GM12878 (cell line): ENCODE measurements around the gene TNFAIP3.

Experiments used
- BACH1 ChIP-seq: fragments of 450-650 bp; IDR thresholded peaks from 2 replicates; pipeline ENCODE4 v1.6.1; 2017; ENCODE audit warnings: mild to moderate bottlenecking, borderline replicate concordance
- BMI1 ChIP-seq: fragments of 450-650 bp; IDR thresholded peaks from 2 replicates; pipeline ENCODE4 v1.6.1; 2016; ENCODE audit warnings: mild to moderate bottlenecking, moderate library complexity, borderline replicate concordance
- CHD2 ChIP-seq: IDR thresholded peaks from 2 replicates; pipeline ENCODE4 v1.6.1; 2011; ENCODE audit warnings: low read depth, low read length, improper control_type of control experiment, borderline replicate concordance
- EGR1 ChIP-seq, 2 experiments: IDR thresholded peaks; 1 replicate in 1 of 2; 2 replicates in 1 of 2; pipeline ENCODE4 v1.6.1; 2011 to 2012; ENCODE audit warnings: low read depth in 2 of 2, low read length in 2 of 2, borderline replicate concordance in 1 of 2, mild to moderate bottlenecking in 1 of 2, moderate library complexity in 1 of 2
- EZH2 ChIP-seq: IDR thresholded peaks from 2 replicates; pipeline ENCODE4 v1.6.1; 2012; ENCODE audit warnings: low read depth, mild to moderate bottlenecking, control low read depth, inconsistent platforms, low read length, borderline replicate concordance; ENCODE audit not compliant: control insufficient read depth
- GABPA ChIP-seq: IDR thresholded peaks from 2 replicates; pipeline ENCODE4 v1.6.1; 2014; ENCODE audit warnings: antibody characterized with exemption, low read depth, mild to moderate bottlenecking, inconsistent platforms
- NFYB ChIP-seq: IDR thresholded peaks from 2 replicates; pipeline ENCODE4 v1.6.1; 2011; ENCODE audit warnings: low read depth, mild to moderate bottlenecking, low read length, improper control_type of control experiment, moderate library complexity; ENCODE audit not compliant: insufficient read depth
- POLR2AphosphoS5 ChIP-seq: IDR thresholded peaks from 2 replicates; pipeline ENCODE4 v1.6.1; 2011; ENCODE audit warnings: mild to moderate bottlenecking, low read length, inconsistent platforms
- ZNF24 ChIP-seq: fragments of 450-650 bp; IDR thresholded peaks from 2 replicates; pipeline ENCODE4 v1.6.1; 2017; ENCODE audit warnings: antibody characterized with exemption, mild to moderate bottlenecking
- TF ChIP-seq, protein P1 (sequence below): fragments of 450-650 bp; IDR thresholded peaks from 2 replicates; pipeline ENCODE4 v1.6.1; 2017; ENCODE audit warnings: mild to moderate bottlenecking, low read depth, inconsistent platforms; ENCODE audit not compliant: poor library complexity, severe bottlenecking
- TF ChIP-seq, protein P2 (sequence below), 3 experiments: IDR thresholded peaks in 2 of 3; conservative IDR thresholded peaks in 1 of 3; 2 replicates each; pipeline ENCODE4 v1.5.1; 2011; ENCODE audit warnings: low read depth in 3 of 3, low read length in 3 of 3, mild to moderate bottlenecking in 3 of 3, control low read depth in 2 of 3, moderate library complexity in 2 of 3, inconsistent platforms in 1 of 3, mixed read lengths in 1 of 3; ENCODE audit not compliant: control insufficient read depth in 2 of 3, insufficient read depth in 1 of 3; ENCODE audit errors: extremely low read depth in 1 of 3
- TF ChIP-seq, protein P3 (sequence below): IDR thresholded peaks from 2 replicates; pipeline ENCODE4 v1.6.1; 2011; ENCODE audit warnings: low read depth, low read length, improper control_type of control experiment, borderline replicate concordance

DNA sequence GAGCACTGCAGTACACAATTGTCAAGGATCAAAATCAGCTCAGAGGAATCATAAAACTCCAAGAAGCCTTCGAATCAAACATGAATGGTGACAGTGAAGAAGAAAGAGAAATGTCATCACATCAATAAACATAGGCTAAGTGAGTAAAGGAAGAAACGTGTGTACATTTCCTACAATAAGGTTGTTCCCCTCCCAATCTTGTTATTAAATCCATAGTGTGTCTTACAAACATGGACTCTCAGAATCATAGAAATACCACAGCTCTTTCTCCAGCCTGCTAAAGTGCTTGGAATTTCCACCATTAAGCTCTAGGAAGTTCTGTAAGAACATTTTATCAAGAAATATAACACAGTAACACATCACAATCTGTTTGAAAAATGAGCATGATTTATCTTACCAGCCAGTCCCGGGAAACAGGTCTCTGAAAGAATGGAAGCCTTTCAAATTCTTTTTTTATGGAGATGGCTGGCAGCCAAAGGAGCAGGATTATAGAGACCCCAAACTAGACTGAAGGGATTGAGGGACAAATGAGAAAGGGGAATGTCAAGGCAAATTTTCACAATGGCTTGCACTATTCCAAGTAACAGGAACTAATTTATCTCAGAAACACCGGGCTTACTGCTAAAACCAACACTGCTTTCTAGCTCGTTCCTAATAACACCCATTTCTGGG lies 4.5 kb upstream of the TNFAIP3 start:
- TF ChIP-seq POLR2AphosphoS5 (no peak), EGR1 (IDR thresholded peaks at IDR 0.05; ENCODE audit: borderline replicate concordance in 1 of 2, low read depth in 2 of 2, low read length in 2 of 2) (no peak), ZNF24 (no peak), BACH1 (no peak), EZH2 (no peak), CHD2 (no peak), BMI1 (no peak), GABPA (no peak), NFYB (no peak)
- TF ChIP-seq, protein P1, sequence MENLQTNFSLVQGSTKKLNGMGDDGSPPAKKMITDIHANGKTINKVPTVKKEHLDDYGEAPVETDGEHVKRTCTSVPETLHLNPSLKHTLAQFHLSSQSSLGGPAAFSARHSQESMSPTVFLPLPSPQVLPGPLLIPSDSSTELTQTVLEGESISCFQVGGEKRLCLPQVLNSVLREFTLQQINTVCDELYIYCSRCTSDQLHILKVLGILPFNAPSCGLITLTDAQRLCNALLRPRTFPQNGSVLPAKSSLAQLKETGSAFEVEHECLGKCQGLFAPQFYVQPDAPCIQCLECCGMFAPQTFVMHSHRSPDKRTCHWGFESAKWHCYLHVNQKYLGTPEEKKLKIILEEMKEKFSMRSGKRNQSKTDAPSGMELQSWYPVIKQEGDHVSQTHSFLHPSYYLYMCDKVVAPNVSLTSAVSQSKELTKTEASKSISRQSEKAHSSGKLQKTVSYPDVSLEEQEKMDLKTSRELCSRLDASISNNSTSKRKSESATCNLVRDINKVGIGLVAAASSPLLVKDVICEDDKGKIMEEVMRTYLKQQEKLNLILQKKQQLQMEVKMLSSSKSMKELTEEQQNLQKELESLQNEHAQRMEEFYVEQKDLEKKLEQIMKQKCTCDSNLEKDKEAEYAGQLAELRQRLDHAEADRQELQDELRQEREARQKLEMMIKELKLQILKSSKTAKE = no peak
- TF ChIP-seq, protein P2, sequence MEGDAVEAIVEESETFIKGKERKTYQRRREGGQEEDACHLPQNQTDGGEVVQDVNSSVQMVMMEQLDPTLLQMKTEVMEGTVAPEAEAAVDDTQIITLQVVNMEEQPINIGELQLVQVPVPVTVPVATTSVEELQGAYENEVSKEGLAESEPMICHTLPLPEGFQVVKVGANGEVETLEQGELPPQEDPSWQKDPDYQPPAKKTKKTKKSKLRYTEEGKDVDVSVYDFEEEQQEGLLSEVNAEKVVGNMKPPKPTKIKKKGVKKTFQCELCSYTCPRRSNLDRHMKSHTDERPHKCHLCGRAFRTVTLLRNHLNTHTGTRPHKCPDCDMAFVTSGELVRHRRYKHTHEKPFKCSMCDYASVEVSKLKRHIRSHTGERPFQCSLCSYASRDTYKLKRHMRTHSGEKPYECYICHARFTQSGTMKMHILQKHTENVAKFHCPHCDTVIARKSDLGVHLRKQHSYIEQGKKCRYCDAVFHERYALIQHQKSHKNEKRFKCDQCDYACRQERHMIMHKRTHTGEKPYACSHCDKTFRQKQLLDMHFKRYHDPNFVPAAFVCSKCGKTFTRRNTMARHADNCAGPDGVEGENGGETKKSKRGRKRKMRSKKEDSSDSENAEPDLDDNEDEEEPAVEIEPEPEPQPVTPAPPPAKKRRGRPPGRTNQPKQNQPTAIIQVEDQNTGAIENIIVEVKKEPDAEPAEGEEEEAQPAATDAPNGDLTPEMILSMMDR (IDR thresholded peaks at IDR 0.05 in 2 of 3, conservative IDR thresholded peaks at IDR 0.05 in 1 of 3; ENCODE audit: control insufficient read depth in 2 of 3, extremely low read depth in 1 of 3, insufficient read depth in 1 of 3, low read depth in 3 of 3, low read length in 3 of 3) = no peak
- TF ChIP-seq, protein P3, sequence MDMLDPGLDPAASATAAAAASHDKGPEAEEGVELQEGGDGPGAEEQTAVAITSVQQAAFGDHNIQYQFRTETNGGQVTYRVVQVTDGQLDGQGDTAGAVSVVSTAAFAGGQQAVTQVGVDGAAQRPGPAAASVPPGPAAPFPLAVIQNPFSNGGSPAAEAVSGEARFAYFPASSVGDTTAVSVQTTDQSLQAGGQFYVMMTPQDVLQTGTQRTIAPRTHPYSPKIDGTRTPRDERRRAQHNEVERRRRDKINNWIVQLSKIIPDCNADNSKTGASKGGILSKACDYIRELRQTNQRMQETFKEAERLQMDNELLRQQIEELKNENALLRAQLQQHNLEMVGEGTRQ = no peak
